ENCODE measurements around the gene CELF3. TPM values are rescaled to one million over a fixed set of nuclear protein-coding genes. Genes with fewer than 3 reads are reported as not detected.
"Not testable (repeated sequence)": the region's sequence is repeated elsewhere in the genome, so short reads cannot be mapped to it uniquely, and the experiment has no call there.

Gene CELF3
- total RNA-seq = not detected in 2 replicates

GRCh38 chr1:151716771-151717631, at the start of gene CELF3:
TSS of gene CELF3 (minus strand) at chr1:151716803. CDS start at chr1:151716020, 783 bp downstream.
- peaks cover 67% of the 10 kb centered on the region for H3K27me3 Mint-ChIP-seq (ENCODE audit: insufficient read depth)
- no peak for DNase-seq (ENCODE audit: low spot score)
- no peak within 1 kb of the TSS for H3K27ac Mint-ChIP-seq
- no peaks in the 10 kb centered on the region for H3K36me3 Mint-ChIP-seq (ENCODE audit: low read depth)
- H3K9me3 Mint-ChIP-seq = no peaks in the 10 kb centered on the region
- peaks cover 18% of the 10 kb centered on the region for H3K4me1 Mint-ChIP-seq (ENCODE audit: low read depth)
- no peak within 1 kb of the TSS for H3K4me3 Mint-ChIP-seq
- intact Hi-C loops (cut with micrococcal nuclease) = no loop called here

GRCh38 chr1:151763990-151764389, 47.4 kb upstream of the CELF3 start:
- H3K36me3 Mint-ChIP-seq (ENCODE audit: low read depth) = peaks cover 34% of the 10 kb centered on the region
- intact Hi-C loops (cut with micrococcal nuclease) = loop anchor here (1.0 kb wide), 4 partner anchors 26 to 153 kb away; partner anchors contain the start of genes RIIAD1 and TDRKH
- peak overlapping the region; percentile 89 for H3K4me3 Mint-ChIP-seq
- peak overlapping the region; percentile 96 for H3K27ac Mint-ChIP-seq
- H3K9me3 Mint-ChIP-seq = no peaks in the 10 kb centered on the region
- no peaks in the 10 kb centered on the region for H3K27me3 Mint-ChIP-seq (ENCODE audit: insufficient read depth)
- peaks cover 39% of the 10 kb centered on the region for H3K4me1 Mint-ChIP-seq (ENCODE audit: low read depth)
- DNase-seq (ENCODE audit: low spot score) = no peak

GRCh38 chr1:151762941-151763921, 46.6 kb upstream of the CELF3 start, which contains the start of gene MRPL9:
TSS of gene MRPL9 (minus strand) at chr1:151763496. CDS start at chr1:151763479, 17 bp downstream.
- Mint-ChIP-seq H3K36me3 (ENCODE audit: low read depth) (peaks cover 34% of the 10 kb centered on the region), H3K4me1 (ENCODE audit: low read depth) (peaks cover 35% of the 10 kb centered on the region), H3K4me3 (peak within 1 kb of the TSS; percentile 89), H3K27me3 (ENCODE audit: insufficient read depth) (no peaks in the 10 kb centered on the region), H3K9me3 (no peaks in the 10 kb centered on the region), H3K27ac (peak within 1 kb of the TSS; percentile 96)
- peak; percentile 84 for DNase-seq (ENCODE audit: low spot score)
- intact Hi-C loops (cut with micrococcal nuclease) = loop anchor here (1.0 kb wide), 4 partner anchors 27 to 152 kb away; partner anchors contain the start of genes RIIAD1 and TDRKH

GRCh38 chr1:151760597-151761385, 44.2 kb upstream of the CELF3 start:
- Mint-ChIP-seq H3K36me3 (ENCODE audit: low read depth) (peaks cover 43% of the 10 kb centered on the region), H3K4me3 (peak overlapping the region; percentile 42)

GRCh38 chr1:151759241-151759640, 42.6 kb upstream of the CELF3 start:
- Mint-ChIP-seq H3K36me3 (ENCODE audit: low read depth) (peaks cover 45% of the 10 kb centered on the region), H3K9me3 (no peaks in the 10 kb centered on the region), H3K4me3 (no peak overlapping the region), H3K27ac (no peak overlapping the region), H3K27me3 (ENCODE audit: insufficient read depth) (no peaks in the 10 kb centered on the region), H3K4me1 (ENCODE audit: low read depth) (peaks cover 31% of the 10 kb centered on the region)
- intact Hi-C loops (cut with micrococcal nuclease) = no loop called here
- no peak for DNase-seq (ENCODE audit: low spot score)

More at GRCh38 chr1:151760597-151761385, 44.2 kb upstream of the CELF3 start:
- intact Hi-C loops (cut with micrococcal nuclease) = no loop called here
- no peak for DNase-seq (ENCODE audit: low spot score)
- Mint-ChIP-seq H3K27ac (no peak overlapping the region), H3K27me3 (ENCODE audit: insufficient read depth) (no peaks in the 10 kb centered on the region), H3K9me3 (no peaks in the 10 kb centered on the region), H3K4me1 (ENCODE audit: low read depth) (peaks cover 42% of the 10 kb centered on the region)

GRCh38 chr1:151756291-151756690, 39.7 kb upstream of the CELF3 start:
- Mint-ChIP-seq H3K4me3 (no peak overlapping the region), H3K36me3 (ENCODE audit: low read depth) (peaks cover 29% of the 10 kb centered on the region), H3K27me3 (ENCODE audit: insufficient read depth) (no peaks in the 10 kb centered on the region), H3K27ac (no peak overlapping the region), H3K4me1 (ENCODE audit: low read depth) (peaks cover 12% of the 10 kb centered on the region), H3K9me3 (no peaks in the 10 kb centered on the region)
- intact Hi-C loops (cut with micrococcal nuclease) = no loop called here
- DNase-seq (ENCODE audit: low spot score) = no peak

GRCh38 chr1:151741516-151741915, 24.9 kb upstream of the CELF3 start:
- H3K27me3 Mint-ChIP-seq (ENCODE audit: insufficient read depth) = peaks cover 20% of the 10 kb centered on the region
- no peak overlapping the region for H3K27ac Mint-ChIP-seq
- H3K36me3 Mint-ChIP-seq (ENCODE audit: low read depth) = no peaks in the 10 kb centered on the region
- no peak for DNase-seq (ENCODE audit: low spot score)
- no peaks in the 10 kb centered on the region for H3K4me1 Mint-ChIP-seq (ENCODE audit: low read depth)
- H3K9me3 Mint-ChIP-seq = peaks cover 15% of the 10 kb centered on the region
- intact Hi-C loops (cut with micrococcal nuclease) = no loop called here
- no peak overlapping the region for H3K4me3 Mint-ChIP-seq

GRCh38 chr1:151739590-151740355, 23.2 kb upstream of the CELF3 start:
- Mint-ChIP-seq H3K27me3 (ENCODE audit: insufficient read depth) (peaks cover 8% of the 10 kb centered on the region), H3K4me3 (no peak overlapping the region), H3K27ac (no peak overlapping the region), H3K9me3 (peaks cover 16% of the 10 kb centered on the region), H3K36me3 (ENCODE audit: low read depth) (no peaks in the 10 kb centered on the region), H3K4me1 (ENCODE audit: low read depth) (no peaks in the 10 kb centered on the region)
- intact Hi-C loops (cut with micrococcal nuclease) = loop anchor here (5.0 kb wide), 1 partner anchor 437 kb away; no protein-coding TSS in a partner anchor
- DNase-seq (ENCODE audit: low spot score) = no peak

GRCh38 chr1:151737479-151737878, 20.9 kb upstream of the CELF3 start:
- no peaks in the 10 kb centered on the region for H3K36me3 Mint-ChIP-seq (ENCODE audit: low read depth)
- H3K27ac Mint-ChIP-seq = no peak overlapping the region
- DNase-seq (ENCODE audit: low spot score) = no peak
- H3K4me3 Mint-ChIP-seq = no peak overlapping the region
- intact Hi-C loops (cut with micrococcal nuclease) = loop anchor here (5.0 kb wide), 1 partner anchor 435 kb away; no protein-coding TSS in a partner anchor
- no peaks in the 10 kb centered on the region for H3K4me1 Mint-ChIP-seq (ENCODE audit: low read depth)
- H3K27me3 Mint-ChIP-seq (ENCODE audit: insufficient read depth) = peaks cover 2% of the 10 kb centered on the region
- peaks cover 16% of the 10 kb centered on the region for H3K9me3 Mint-ChIP-seq

GRCh38 chr1:151737026-151737425, 20.4 kb upstream of the CELF3 start:
- intact Hi-C loops (cut with micrococcal nuclease) = loop anchor here (5.0 kb wide), 1 partner anchor 435 kb away; no protein-coding TSS in a partner anchor
- H3K4me3 Mint-ChIP-seq = no peak overlapping the region
- no peak overlapping the region for H3K27ac Mint-ChIP-seq
- no peaks in the 10 kb centered on the region for H3K4me1 Mint-ChIP-seq (ENCODE audit: low read depth)
- peaks cover 2% of the 10 kb centered on the region for H3K27me3 Mint-ChIP-seq (ENCODE audit: insufficient read depth)
- H3K36me3 Mint-ChIP-seq (ENCODE audit: low read depth) = no peaks in the 10 kb centered on the region
- no peak for DNase-seq (ENCODE audit: low spot score)
- H3K9me3 Mint-ChIP-seq = peaks cover 16% of the 10 kb centered on the region

GRCh38 chr1:151733995-151734394, 17.4 kb upstream of the CELF3 start:
- H3K36me3 Mint-ChIP-seq (ENCODE audit: low read depth); intact Hi-C loops (cut with micrococcal nuclease); H3K27ac Mint-ChIP-seq; H3K27me3 Mint-ChIP-seq (ENCODE audit: insufficient read depth); H3K4me1 Mint-ChIP-seq (ENCODE audit: low read depth); DNase-seq (ENCODE audit: low spot score); H3K4me3 Mint-ChIP-seq: not testable (repeated sequence)
- H3K9me3 Mint-ChIP-seq = peaks cover 16% of the 10 kb centered on the region

Measured in activated T-helper 1 cell treated with anti-CD3 and anti-CD28 coated beads, Interleukin-12 subunit alpha, Interleukin-12 subunit beta, Interleukin-2, Interleukin-4 antibody, amounts not matched to agents 30 ng/mL and 10 ng/mL and 1 ng/mL, durations not matched to agents 14 hours and 24 hours and 36 hours (primary cell).